ENCODE measurements around the gene BTNL2. TPM values are rescaled to one million over a fixed set of nuclear protein-coding genes. Genes with fewer than 3 reads are reported as not detected.

BTNL2 gene
- total and polyA plus RNA-seq, 2 donors (not counting 3 experiments of a cell fraction or from before 2014, with no cell fraction given), result not detected

GRCh38 chr6:32430179-32430578, 23.2 kb upstream of the BTNL2 start:
- Histone ChIP-seq H3K4me2 (ENCODE audit: insufficient read depth, low read length) (no peak overlapping the region), H3K36me3 (ENCODE audit: control insufficient read depth in 2 of 2, extremely low read depth in 1 of 2, insufficient read depth in 2 of 2, low read length in 2 of 2) (no peaks in the 10 kb centered on the region), H3K79me2 (ENCODE audit: control insufficient read depth, insufficient read depth, low read length) (no peaks in the 10 kb centered on the region), H3K9me3 (replicated peaks; ENCODE audit: control insufficient read depth, insufficient read depth, low read length) (no peaks in the 10 kb centered on the region), H3K4me3 (replicated peaks in 1 of 3; ENCODE audit: insufficient read depth in 1 of 3, low read depth in 1 of 3, low read length in 3 of 3) (no peak overlapping the region), H2AFZ (ENCODE audit: low read depth, low read length) (no peak overlapping the region), H4K20me1 (replicated peaks; ENCODE audit: control insufficient read depth, extremely low read depth, insufficient read depth, low read length) (no peaks in the 10 kb centered on the region), H3K4me1 (ENCODE audit: control insufficient read depth, extremely low read depth, insufficient read depth, low read length) (no peaks in the 10 kb centered on the region), H3K9ac (replicated peaks; ENCODE audit: extremely low read depth, insufficient read depth, low read length) (no peak overlapping the region), H3K27me3 (ENCODE audit: control insufficient read depth in 2 of 2, insufficient read depth in 2 of 2, low read length in 2 of 2) (peaks cover 18 to 24% of the 10 kb centered on the region in 2 experiments), H3K27ac (ENCODE audit: insufficient read depth, low read depth, low read length) (no peak overlapping the region), H3K9me1 (replicated peaks; ENCODE audit: control insufficient read depth, extremely low read depth, insufficient read depth, low read length) (no peaks in the 10 kb centered on the region)
- no peak for DNase-seq (ENCODE audit: low read depth, low spot score)
- dilution Hi-C loops (cut with MboI; ENCODE audit: extremely low pct_ligation_motif_present, low sequenced_read_pairs), result no loop called here
- TF ChIP-seq GATA2 (IDR thresholded peaks at IDR 0.05; ENCODE audit: insufficient read depth, insufficient read length, low read depth, low read length), result no peak
- TF ChIP-seq POLR2A (IDR thresholded peaks at IDR 0.05; ENCODE audit: low read depth, low read length), result no peak
- TF ChIP-seq EZH2 (IDR thresholded peaks at IDR 0.05; ENCODE audit: borderline replicate concordance, low read depth, low read length, severe bottlenecking), result no peak
- TF ChIP-seq FOS (IDR thresholded peaks at IDR 0.05; ENCODE audit: borderline replicate concordance, insufficient read depth, low read length), result no peak
- no peak for TF ChIP-seq CTCF (IDR thresholded peaks at IDR 0.05; ENCODE audit: extremely low read depth in 1 of 2, insufficient read depth in 1 of 2, low read depth in 1 of 2, low read length in 2 of 2)
- TF ChIP-seq JUN (IDR thresholded peaks at IDR 0.05; ENCODE audit: borderline replicate concordance, insufficient read depth, insufficient read length, low read depth), result no peak
- TF ChIP-seq POLR2AphosphoS5 (IDR thresholded peaks at IDR 0.05; ENCODE audit: insufficient read depth, low read depth, low read length), result no peak
- TF ChIP-seq MYC (IDR thresholded peaks at IDR 0.05; ENCODE audit: low read depth, low read length), result no peak
- no peak for TF ChIP-seq MAX (IDR thresholded peaks at IDR 0.05; ENCODE audit: insufficient read depth, insufficient read length)
- no TSS peak for BruUV-seq (replicated peaks)
- CTCF ChIA-PET, result interaction anchor here (0.8 to 4.0 kb wide), 3 partner anchors 270 to 367 kb away, joined by 3 to 45 read pairs (median 40); no protein-coding TSS in a partner anchor
- intact Hi-C loops (cut with micrococcal nuclease), result loop anchor here (5.0 kb wide), 2 partner anchors 367 to 437 kb away; no protein-coding TSS in a partner anchor
- FAIRE-seq, result no peak
- POLR2A ChIA-PET, result no interaction called here
